ENCODE measurements around the gene TEN1. TPM values are rescaled to one million over a fixed set of nuclear protein-coding genes. Genes with fewer than 3 reads are reported as not detected.

TEN1 gene
- total and polyA plus RNA-seq, 2 of the 4 experiments (the other 2 are of a cell fraction): 14.7 to 17.9 TPM

- BruUV-seq (replicated peaks): no TSS peak
- Histone ChIP-seq H3K4ac (ENCODE audit: low read depth, low read length) (no peak overlapping the region), H3K9me3 (ENCODE audit: control insufficient read depth, insufficient read depth, low read length) (no peaks in the 10 kb centered on the region), H2AK5ac (ENCODE audit: low read depth, low read length) (no peak overlapping the region), H4K5ac (ENCODE audit: low read depth, low read length) (no peak overlapping the region), H3K23ac (ENCODE audit: low read depth, low read length) (no peak overlapping the region), H2BK15ac (ENCODE audit: low read depth, low read length) (no peak overlapping the region), H3K18ac (ENCODE audit: low read depth, low read length) (no peak overlapping the region), H3K9ac (ENCODE audit: low read depth, low read length) (no peak overlapping the region), H3K9me1 (ENCODE audit: insufficient read depth, low read length) (0 out of 2 replicates have a peak, but pooled peaks cover under 1% of the 10 kb centered on the region), H2BK5ac (ENCODE audit: low read depth, low read length, poor library complexity, severe bottlenecking) (no peak overlapping the region), H2AK9ac (replicated peaks; ENCODE audit: low read depth, low read length, poor library complexity) (no peak overlapping the region), H4K8ac (ENCODE audit: low read depth in 2 of 2, low read length in 2 of 2) (no peak overlapping the region), H3K36me3 (ENCODE audit: control insufficient read depth, insufficient read depth, low read length) (peaks cover 2% of the 10 kb centered on the region; the same call in 1 of the 2 replicates), H3K4me1 (ENCODE audit: control insufficient read depth, insufficient read depth, low read length) (no peaks in the 10 kb centered on the region; the same call in 1 of the 2 replicates), H3K56ac (ENCODE audit: extremely low read depth, insufficient read depth, low read length) (no peak overlapping the region), H4K91ac (ENCODE audit: insufficient read depth, low read depth, low read length) (no peak overlapping the region), H3K4me2 (ENCODE audit: low read depth, low read length) (no peak overlapping the region), H3K79me1 (ENCODE audit: low read depth in 1 of 2, low read length in 2 of 2) (no peaks in the 10 kb centered on the region), H3K27me3 (ENCODE audit: control insufficient read depth, insufficient read depth, low read length) (no peaks in the 10 kb centered on the region), H3K4me3 (ENCODE audit: insufficient read depth, low read depth, low read length) (no peak overlapping the region), H3K14ac (replicated peaks; ENCODE audit: low read depth, low read length) (no peak overlapping the region), H2BK120ac (ENCODE audit: low read depth, low read length) (no peak overlapping the region), H3K27ac (ENCODE audit: insufficient read depth, low read length) (no peak overlapping the region), H2AFZ (replicated peaks; ENCODE audit: low read length, poor library complexity) (no peak overlapping the region), H4K20me1 (ENCODE audit: insufficient read depth, low read length) (no peaks in the 10 kb centered on the region), H2BK20ac (ENCODE audit: low read depth, low read length) (no peak overlapping the region)
- TF ChIP-seq FOS (IDR thresholded peaks at IDR 0.05; ENCODE audit: low read depth, low read length) (no peak), RCOR1 (IDR thresholded peaks at IDR 0.05; ENCODE audit: insufficient replicate concordance, low read length) (no peak), BHLHE40 (IDR thresholded peaks at IDR 0.05; ENCODE audit: low read depth, low read length) (no peak)
- POLR2A ChIA-PET (ENCODE audit: unreplicated experiment): no interaction called here
- dilution Hi-C loops (cut with HindIII; ENCODE audit: low sequenced_read_pairs, unreplicated experiment) (no loop called here), in situ Hi-C loops (cut with MboI; ENCODE audit: low sequenced_read_pairs) (no loop called here), intact Hi-C loops (cut with micrococcal nuclease) (no loop called here)
- ATAC-seq (ENCODE audit: low read depth) (no peak), DNase-seq (no peak)
- WGBS, 2 experiments (ENCODE audit: extremely low coverage in 2 of 2, insufficient read length in 1 of 2): 100% methylated on average over 2 of the region's 5 CpGs; no CpG with 5 or more reads in 1 of the 2 experiments
- CTCF ChIA-PET: no interaction called here
Observed at GRCh38 chr17:75932852-75933251, 46.2 kb upstream of the TEN1 start.
